ENCODE data around the gene RPS23.

The RPS23 gene

GRCh38 chr5:82246960-82247574 is 31.1 kb downstream of the RPS23 start:
- no peak for DNase-seq (ENCODE audit: extremely low read depth in 1 of 2, low read depth in 1 of 2)

GRCh38 chr5:82244854-82245635 is 33.1 kb downstream of the RPS23 start:
- DNase-seq (ENCODE audit: extremely low read depth in 1 of 2, low read depth in 1 of 2), result no peak

- DNase-seq (ENCODE audit: extremely low read depth in 1 of 2, low read depth in 1 of 2), result no peak
These were observed 34.0 kb downstream of the RPS23 start for GRCh38 chr5:82244151-82244550.

- no peak for DNase-seq (ENCODE audit: extremely low read depth in 1 of 2, low read depth in 1 of 2)
These were observed 43.3 kb downstream of the RPS23 start for GRCh38 chr5:82234885-82235284.

- peak; percentile 7 to 18 for DNase-seq (ENCODE audit: extremely low read depth in 1 of 2, low read depth in 1 of 2)
These were observed 52.5 kb downstream of the RPS23 start for GRCh38 chr5:82225525-82226172.

All from activated CD8-positive, alpha-beta memory T cell treated with anti-CD3 and anti-CD28 coated beads for 1 hour (primary cell).